HG03135 (cell line): Measurements from ENCODE around the gene UPK3B.
"Not testable (repeated sequence)": the region's sequence is repeated elsewhere in the genome, so short reads cannot be mapped to it uniquely, and the experiment has no call there.

ENCODE experiments used
- ATAC-seq: cut with Tn5 transposase; IDR thresholded peaks from one replicate; pipeline ENCODE4 v1.9.1; 2021; ENCODE audit warnings: mild to moderate bottlenecking, moderate library complexity; ENCODE audit not compliant: unreplicated experiment

Gene UPK3B

DNA sequence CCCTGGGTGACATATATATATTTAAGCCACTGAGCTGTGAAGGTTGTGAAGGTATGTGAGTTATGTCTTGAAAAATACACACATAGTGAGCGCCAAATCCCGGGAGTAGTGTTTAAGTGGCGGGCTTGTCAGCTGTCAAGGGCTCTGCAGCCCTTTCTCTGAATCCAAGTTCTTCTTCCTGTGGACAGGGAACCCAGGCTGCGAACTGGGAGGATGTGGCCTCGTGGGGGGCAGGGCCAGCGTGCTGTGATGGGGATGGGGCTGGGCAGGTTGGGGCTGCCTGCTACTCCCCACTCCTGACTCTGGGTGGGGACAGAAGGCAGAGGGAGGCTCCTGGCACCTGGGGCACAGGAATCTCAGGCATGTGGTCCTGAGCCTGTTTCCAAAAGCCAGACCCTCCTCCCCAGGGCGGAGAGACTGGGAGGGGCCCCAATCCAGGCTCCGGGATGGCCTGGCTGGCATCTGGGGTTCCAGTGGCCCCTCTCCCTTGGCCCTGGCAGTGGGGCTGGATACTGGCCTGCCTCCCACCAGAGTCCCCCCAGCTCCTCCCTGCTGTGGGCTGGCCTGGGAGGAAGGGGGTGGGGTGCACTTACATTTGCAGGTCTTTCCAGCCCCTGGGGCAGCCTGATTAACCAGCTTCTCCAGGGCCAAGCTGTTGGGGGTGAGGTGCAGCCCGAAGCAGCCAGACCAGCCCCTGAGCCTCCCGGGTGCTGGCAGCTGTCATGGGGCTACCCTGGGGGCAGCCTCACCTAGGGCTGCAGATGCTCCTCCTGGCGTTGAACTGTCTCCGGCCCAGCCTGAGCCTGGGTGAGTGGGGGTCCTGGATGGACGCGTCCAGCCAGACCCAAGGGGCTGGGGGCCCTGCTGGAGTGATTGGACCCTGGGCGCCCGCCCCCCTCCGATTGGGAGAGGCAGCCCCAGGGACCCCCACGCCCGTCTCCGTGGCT is at the start of gene UPK3B:
Gene UPK3B (plus strand): TSS at position 622 of the 947 bp plus-strand sequence. CDS start 101 bp downstream, at position 723.
- ATAC-seq, result no peak

DNA sequence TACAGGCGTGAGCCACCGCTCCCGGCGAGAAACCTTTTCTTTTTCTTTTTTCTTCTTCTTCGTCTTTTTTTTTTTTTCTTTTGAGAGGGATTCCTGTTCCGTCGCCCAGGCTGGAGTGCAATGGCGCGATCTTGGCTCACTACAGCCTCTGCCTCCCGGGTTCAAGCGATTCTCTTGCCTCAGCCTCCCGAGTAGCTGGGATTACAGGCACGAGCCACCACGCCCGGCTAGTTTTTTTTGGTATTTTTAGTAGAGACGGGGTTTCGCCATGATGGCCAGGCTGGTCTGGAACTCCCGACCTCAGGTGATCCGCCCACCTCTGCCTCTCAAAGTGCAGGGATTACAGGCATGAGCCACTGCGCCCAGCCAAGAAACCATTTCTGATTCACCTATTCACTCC is 49.6 kb upstream of the UPK3B start:
- ATAC-seq, result not testable (repeated sequence)

DNA sequence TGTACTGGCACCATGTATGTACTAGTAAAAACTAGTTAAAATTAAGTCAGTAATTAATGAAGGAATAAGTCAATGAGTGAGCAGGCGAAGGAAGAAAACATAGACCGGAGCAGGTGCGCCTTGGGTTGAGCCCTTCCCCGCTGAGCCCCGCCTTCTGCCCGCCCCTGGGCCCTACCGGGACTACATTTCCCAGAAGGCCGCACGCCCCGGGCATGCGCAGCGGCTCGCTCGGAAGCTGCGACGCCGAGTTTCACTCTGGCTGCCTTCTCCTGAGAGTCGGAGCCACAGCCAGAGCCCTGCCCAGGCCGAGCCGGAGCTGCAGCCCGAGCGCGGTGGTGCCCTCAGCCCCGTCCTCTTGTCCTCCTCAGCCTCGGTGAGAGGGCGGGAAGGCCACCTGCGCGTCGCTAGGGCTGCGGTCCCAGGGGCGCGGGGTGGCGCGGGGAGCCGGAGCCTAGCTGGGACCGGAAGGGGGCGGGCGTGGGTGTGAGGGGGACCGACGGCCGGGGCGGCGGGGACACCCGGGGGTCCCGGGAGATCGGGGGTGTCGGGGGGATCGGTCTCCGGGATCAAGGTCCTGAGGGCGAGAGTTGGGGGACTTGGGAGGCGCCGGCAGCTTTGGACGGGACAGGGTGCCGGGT is 48.8 kb upstream of the UPK3B start, which contains the start of gene DTX2:
Gene DTX2 (plus strand): TSS at position 246 of the 638 bp plus-strand sequence. CDS start 18,801 bp downstream, outside the sequence.
- peak; percentile 98 for ATAC-seq

DNA sequence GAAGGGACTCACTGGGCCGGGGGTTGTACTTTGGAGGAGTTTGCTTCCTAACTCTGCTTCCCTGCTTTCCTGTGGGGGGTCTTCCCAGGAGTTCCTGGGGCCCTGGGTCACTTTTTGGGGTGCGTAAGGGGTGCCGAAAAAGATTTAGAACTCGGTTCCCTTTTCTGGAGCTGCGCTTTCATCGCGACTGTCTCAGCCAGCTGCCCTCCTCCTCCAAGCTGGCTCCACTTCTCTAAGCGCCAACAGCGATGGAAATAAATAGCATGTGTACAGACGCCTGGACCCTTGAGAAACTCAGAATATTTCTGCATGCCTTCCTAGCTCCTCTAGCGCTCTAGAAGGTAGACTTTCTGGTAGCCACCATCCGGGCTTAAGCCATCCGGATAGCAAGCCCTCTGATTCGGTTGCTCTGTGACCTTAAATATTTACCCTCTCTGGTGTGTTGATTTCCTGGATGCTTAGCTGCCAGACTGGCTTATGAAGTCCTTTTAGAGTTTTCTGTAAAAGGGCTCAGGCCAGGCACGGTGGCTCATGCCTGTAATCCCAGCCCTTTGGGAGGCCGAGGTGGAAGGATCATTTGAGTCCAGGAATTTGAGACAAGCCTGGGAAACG is 48.0 kb upstream of the UPK3B start:
- peak; percentile 16 for ATAC-seq

DNA sequence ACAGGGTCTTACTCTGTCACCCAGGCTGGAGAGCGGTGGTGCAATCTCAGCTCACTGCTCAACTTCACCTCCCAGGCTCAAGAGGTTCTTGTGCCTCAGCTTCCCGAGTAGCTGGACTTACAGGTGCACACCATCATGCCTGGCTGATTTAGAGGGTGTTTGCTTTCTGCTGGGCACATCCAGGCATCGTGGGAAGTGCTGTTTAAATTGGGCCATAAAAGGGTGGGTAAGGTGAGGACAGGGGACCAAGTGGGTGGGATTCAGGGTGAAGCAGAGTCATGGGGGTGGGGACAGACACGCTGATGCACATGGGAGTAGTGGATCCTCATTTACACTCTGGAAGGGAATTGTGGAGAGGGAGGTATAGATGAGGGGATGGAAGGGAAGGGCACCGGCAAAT is 45.4 kb upstream of the UPK3B start:
- not testable (repeated sequence) for ATAC-seq

DNA sequence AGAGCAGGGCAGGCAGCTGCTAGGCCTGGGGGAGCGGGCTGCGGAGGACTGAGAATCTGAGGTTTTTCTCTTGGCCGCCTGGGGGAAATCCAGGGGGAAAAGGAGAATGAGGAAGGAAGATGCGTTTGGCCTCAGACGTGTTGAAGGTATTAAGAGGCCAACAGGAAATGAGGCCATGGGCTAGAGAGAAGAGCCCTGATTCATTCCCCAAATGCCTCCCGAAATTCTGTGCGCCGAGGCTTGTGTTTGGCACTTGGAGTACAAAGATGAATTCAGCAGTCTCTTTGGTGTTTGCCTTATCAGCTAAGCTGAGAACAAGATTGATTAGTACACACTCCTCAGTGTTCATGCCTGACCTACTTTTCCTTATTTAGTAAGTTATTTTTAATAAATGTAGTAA is 44.4 kb upstream of the UPK3B start:
- ATAC-seq, result not testable (repeated sequence)

DNA sequence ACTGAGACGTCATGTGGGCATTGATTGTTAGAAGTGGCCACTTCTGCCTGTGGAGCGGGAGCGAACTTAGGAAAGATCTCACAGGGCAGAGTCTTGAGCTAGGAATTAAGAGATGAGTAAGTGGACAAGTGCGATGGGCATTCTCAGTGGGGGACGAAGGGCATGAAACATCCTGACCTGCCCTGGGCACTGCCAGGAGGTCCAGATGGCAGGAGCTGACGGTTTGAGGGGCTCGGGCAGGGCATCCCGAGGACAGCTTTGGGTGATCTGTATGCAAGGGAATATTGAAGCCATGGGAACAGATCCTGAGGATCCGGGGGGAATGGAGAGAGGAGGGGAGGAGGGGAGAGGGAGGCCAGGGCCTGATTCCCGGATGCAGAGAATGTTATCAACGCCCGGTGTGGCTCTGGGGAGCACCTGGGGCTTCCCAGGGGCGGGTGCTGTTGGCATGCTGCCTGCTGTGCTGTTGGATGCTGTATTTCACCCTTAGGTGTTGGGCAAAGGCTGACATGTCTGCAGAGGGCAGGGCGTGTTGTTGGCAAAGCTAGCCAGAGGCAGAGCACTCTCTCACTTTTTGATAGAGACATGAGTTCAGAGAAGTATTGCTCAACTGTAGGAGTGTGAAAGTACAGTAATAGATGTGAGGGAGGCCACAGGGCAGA is 42.5 kb upstream of the UPK3B start:
- ATAC-seq, result not testable (repeated sequence)

DNA sequence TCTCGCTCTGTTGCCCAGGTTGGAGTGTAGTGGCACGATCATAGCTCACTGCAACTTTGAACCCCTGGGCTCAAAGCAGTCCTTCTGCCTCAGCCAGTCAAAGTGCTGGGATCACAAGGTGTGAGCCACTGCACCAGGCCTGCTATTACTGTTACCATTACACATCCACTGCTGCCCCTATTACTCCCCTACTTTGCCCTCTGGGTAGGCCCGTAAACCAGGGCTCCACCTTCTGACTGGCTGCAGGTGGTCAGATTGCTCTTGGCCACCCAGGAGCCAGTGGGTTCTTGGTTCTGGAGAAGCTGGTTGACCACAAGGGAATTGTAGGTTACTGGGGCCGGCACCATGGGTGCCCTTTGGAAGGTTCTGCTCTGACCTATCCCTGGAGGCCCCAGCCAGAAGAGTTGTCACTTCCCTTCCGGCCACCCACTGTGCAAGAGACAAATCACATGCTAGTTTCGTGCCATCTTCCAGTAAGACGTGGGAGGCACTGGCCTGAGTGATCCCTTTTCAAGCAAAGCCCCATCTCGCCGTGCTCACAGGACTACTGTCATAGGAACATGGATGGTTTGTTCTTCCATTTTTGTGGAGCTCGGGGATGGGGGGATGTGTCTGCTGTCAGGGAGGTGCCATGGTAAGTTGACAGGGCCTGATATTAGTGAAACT is 38.7 kb upstream of the UPK3B start:
- not testable (repeated sequence) for ATAC-seq

DNA sequence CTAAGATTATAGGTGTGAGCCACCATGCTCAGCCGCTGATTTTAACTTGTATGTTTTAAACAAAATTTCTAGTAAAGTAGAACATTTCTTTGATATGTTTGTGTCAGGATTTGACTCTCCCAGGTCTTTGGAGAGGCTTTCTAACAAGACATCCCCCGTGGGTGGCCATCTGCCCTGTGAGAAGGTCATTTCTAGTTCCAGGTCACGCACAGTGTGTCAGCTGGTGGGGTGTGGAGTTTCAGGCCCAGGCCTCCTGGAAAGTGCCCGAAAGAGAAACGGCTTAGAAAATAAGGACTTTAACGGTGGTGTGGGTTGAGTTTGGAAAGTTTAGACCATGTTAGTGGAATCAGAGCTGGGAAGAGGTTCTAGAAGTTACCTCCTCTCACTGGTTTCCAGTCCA is 37.3 kb upstream of the UPK3B start:
- ATAC-seq, result not testable (repeated sequence)

DNA sequence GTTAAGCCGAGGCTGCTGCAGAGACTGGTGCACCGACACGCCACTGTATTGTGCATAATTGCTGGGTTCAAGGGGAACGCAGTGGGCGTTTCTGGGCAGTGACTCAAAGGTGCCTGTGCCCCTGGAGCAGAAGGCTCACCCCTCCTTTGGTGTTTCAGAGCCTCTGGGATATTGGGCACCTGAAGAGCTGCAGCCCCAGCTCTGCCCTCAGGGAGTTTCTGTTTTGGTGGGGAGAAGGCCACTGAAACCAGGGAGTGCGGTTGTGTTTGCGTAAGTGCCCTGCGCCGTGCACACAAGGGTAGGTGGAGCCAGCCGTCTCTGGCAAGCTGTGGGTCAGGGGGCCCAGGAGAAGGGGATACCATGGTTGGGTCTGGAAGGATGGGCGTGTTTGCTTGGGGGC is 34.1 kb upstream of the UPK3B start:
- ATAC-seq, result not testable (repeated sequence)

DNA sequence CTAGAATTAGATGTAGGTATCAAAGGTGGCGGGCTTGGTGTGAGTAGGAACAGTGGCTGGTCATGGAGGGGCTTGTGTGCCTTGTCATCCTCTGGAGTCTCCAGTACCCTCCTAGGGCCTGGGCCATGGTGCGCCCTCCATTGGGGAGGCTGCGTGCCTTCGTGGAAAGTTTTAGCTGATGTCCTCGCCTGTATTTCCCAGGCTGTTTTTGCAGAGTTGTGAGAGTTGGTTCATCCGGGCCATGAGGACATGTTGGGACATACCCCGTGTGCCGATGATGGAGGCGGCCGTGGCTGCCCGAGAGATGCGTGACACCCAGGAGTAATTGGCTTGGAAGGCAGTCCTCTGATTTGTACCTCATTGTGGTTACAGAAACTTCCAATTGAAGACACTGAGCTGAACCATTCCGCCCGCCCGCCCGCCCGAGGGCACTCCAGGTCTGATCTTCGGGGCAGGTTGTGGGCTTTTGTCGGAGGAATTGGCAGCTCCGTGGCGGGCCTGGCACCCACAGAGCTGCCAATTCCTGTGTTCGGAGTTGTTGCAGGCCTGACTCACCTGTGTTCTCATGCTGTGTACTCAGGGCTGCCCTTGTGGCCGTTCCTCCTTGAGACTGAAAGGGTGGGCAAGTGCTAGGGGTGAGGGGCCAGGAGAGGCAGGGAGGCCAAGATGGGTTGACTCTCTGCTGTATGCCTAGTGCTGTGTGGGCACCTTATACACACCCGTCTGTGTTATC is 33.4 kb upstream of the UPK3B start:
- not testable (repeated sequence) for ATAC-seq

DNA sequence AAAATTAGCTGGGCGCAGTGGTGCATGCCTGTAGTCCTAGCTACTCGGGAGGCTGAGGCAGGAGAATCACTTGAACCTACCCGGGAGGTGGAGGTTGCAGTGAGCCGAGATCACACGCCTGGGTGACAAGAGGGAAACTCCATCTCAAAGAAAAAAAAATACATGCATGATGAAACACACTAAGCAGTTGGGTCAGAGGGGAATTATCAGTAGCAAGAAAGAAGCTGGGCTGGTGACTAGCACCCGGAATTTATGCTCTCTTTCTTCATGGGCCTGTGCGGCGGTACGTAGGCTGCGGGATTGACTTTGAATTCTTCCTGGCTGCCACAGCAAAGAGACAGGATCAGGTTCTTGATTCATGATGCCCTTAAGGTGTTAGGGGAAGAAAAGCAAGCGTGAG is 30.7 kb upstream of the UPK3B start:
- ATAC-seq, result not testable (repeated sequence)

DNA sequence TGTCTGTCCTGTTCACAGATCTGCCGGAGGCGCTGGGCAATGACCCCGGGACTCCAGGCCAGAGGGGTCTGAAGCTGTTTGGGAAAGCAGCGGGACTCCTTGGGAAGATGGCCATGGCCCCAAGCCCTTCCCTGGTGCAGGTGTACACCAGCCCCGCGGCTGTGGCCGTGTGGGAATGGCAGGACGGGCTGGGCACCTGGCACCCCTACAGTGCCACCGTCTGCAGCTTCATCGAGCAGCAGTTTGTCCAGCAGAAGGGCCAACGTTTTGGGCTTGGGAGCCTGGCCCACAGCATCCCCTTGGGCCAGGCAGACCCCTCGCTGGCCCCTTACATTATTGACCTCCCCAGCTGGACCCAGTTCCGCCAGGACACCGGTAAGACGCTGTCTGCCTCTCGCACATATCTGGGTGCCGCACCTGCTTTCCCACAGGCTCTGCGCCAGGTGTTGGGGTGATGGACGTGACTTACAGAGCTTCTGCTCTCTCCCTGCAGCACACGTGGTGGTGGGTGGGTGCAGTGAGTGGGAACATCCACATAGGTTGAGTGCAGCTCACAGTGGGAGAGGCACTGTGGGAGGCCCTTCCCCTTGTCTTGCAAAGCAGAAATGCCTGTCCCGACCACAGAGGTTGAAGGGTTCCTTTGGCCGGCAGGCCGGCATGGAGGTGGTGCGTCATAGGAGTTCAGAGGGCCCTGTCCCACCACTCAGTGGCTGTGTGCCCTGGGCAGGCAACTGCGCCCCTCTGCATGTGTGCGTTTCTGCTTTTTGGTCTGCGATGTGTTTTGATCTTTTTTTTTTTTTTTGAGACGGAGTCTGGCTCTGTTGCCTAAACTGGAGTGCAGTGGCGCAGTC is 29.7 kb upstream of the UPK3B start:
- not testable (repeated sequence) for ATAC-seq

DNA sequence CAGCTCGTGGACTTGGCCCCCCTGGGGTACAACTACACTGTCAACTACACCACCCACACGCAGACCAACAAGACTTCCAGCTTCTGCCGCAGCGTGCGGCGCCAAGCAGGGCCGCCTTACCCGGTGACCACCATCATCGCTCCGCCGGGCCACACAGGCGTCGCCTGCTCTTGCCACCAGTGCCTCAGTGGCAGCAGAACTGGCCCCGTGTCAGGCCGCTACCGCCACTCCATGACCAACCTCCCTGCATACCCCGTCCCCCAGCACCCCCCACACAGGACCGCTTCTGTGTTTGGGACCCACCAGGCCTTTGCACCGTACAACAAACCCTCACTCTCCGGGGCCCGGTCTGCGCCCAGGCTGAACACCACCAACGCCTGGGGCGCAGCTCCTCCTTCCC is 27.7 kb upstream of the UPK3B start:
- ATAC-seq, result not testable (repeated sequence)

DNA sequence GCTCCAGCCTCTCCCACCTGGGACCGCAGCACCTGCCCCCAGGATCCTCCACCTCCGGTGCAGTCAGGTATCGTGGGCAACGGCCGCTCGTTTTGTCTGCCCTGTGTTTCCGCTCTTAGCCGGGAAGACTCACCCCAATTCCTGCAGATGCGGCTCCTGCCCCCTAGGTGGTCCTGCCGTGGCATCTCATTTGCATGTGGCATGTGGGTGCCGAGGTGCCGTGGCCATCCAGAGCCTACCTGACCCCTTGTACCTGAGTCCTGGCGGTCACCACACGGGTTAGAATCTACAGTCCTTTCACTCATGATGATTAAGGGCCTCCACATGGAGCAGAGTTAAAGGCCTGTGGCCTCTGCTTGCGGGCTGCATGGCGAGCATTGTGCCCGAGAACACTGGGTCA is 27.3 kb upstream of the UPK3B start:
- ATAC-seq, result not testable (repeated sequence)

DNA sequence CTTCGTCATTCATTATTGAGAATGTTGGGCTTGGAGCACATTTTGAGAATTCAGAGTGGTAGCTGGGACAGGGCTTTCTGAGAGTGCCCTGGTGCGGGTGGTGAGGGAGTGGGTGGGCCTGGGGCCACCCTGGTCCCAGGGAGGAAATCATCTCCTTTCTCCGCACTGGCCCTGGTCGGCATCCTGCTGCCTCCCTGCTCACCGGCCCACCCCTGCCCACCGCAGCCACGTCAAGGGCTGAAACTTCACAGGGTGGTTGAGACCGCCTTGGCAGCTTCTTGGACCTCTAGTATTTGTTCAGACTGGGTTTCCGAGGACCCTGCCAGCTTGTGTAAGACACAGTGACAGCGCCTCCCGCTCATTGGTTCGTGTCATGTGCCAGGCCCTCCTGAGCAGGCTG is 25.9 kb upstream of the UPK3B start:
- not testable (repeated sequence) for ATAC-seq

DNA sequence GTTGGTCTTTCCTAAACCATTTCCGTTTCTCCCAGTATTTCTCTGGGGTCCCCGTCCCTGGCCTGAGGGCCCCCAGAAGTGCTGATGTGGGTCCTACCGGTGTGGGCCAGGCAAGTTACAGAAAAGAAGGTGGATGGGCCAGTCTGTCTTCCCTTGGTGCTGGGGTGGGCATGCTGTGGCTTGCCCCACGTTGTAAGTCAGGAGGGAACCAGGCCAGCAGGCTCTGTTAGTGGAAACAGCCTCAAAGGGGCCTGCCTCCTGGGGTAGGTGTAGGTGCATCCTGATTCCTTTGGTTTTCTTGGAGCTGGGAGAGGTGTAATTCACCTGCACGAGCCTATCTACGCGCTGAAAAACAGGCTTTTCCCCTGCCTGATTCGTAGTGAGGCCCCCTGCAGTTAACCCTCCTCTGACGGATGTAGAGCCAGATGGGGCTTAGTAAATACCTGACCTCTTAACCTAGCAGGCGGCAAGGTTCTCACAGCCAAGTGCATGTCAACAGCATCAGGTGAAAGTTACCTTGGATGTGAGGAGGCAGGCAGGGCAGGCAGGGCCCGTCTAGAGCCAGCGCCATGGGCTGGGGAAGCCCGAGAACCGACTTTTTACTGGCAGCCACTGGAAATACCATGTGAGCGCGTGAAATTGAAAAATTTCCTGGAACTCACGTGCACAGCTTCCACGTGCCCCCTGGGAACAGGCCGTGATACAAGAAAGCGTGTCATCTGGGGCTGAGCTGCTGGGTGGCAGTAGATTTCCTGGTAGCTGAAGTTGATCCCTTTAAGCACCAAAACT is 24.3 kb upstream of the UPK3B start:
- peak; percentile 15 for ATAC-seq

DNA sequence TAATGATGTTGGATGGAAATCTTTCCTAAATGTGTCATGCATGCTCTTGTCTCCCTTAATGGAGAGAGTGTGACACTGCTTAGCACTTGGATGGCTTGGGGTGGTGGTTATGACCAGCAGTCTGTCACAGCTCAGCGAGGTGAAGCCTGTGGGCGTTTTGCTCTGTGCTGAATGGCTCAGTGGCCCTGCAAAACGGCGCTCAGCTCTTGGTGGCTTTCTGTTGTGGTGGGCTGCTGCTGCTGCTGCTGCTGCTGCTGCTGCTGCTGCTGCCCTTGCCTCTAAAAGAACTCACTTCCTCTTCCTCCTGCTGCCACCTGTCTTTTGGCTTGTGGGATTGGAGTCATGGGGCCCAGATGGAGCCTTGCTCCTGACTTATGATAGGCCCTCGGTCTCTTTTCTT is 23.7 kb upstream of the UPK3B start:
- peak; percentile 98 for ATAC-seq
